GM19397 (cell line): ENCODE measurements around the gene RBM44.

ENCODE experiments used
- ATAC-seq: cut with Tn5 transposase; IDR thresholded peaks from one replicate; pipeline ENCODE4 v1.9.1; 2021; ENCODE audit warnings: mild to moderate bottlenecking, moderate library complexity; ENCODE audit not compliant: unreplicated experiment

Gene RBM44

GRCh38 chr2:237885111-237885930 lies 86.7 kb downstream of the RBM44 start:
- ATAC-seq = no peak

GRCh38 chr2:237885931-237886684 lies 87.5 kb downstream of the RBM44 start:
- ATAC-seq = no peak

GRCh38 chr2:237886685-237887481 lies 88.3 kb downstream of the RBM44 start:
- no peak for ATAC-seq

- ATAC-seq = no peak
Observed at GRCh38 chr2:237888389-237888788, 89.8 kb downstream of the RBM44 start.

GRCh38 chr2:237889016-237889415 lies 90.4 kb downstream of the RBM44 start:
- ATAC-seq = no peak

- no peak for ATAC-seq
Observed at GRCh38 chr2:237889811-237890210, 91.2 kb downstream of the RBM44 start.
